ENCODE measurements around the gene SH2B3.

The SH2B3 gene

GRCh38 chr12:111494676-111495075 lies 89.0 kb downstream of the SH2B3 start:
- no peak overlapping the region for H3K4me3 ChIP-seq (ENCODE audit: low read depth, low read length)
- no peak for TF ChIP-seq CTCF (IDR thresholded peaks at IDR 0.05; ENCODE audit: control insufficient read depth, extremely low read depth, insufficient read depth)
- DNase-seq (ENCODE audit: low read depth), result no peak

Data from LNCaP clone FGC (cell line).